M059J (cell line): ENCODE data around the gene NAXD. TPM values are rescaled to one million over a fixed set of nuclear protein-coding genes. Genes with fewer than 3 reads are reported as not detected.
A peak's percentile ranks its signal among the peaks of the same experiment; 100 is the strongest.
"Not testable (repeated sequence)": the region's sequence is repeated elsewhere in the genome, so short reads cannot be mapped to it uniquely, and the experiment has no call there.

Source experiments
- DNase-seq: peaks from one replicate; pipeline ENCODE4 v3.0.0-alpha.2; 2012; ENCODE audit warnings: low read depth
- total RNA-seq: library from RNA; depleted of rRNA; stranded (reverse); fragments of >200 nt; shearing (Covaris generic); gene quantifications from 2 replicates; pipeline ENCODE4 v1.2.3, GENCODE V29; 2014

The NAXD gene
- total RNA-seq, 1 experiment from 2014 or later, result 22.2 TPM

DNA sequence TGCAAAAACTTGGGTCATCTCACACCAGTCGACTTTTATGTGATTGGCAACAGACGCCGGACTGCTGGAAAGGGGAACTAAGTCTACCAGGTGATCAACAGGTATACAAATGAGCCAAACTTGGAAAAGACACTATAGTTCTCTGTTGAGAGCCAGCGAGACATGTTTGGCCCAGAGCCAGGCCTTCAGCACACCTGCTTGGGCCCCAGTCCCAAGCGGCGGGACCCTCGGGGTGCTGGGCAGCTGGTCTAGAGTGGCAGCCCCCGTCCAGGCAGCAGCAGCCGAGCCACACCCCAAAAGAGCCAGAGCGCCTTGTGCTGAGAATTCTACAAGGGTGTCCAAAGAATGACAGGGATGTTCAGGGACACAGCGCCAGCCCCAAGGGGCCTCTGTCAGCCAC, 28.0 kb downstream of the NAXD start:
- no peak for DNase-seq

GRCh38 chr13:110643768-110644421, 28.6 kb downstream of the NAXD start:
- no peak for DNase-seq

DNA sequence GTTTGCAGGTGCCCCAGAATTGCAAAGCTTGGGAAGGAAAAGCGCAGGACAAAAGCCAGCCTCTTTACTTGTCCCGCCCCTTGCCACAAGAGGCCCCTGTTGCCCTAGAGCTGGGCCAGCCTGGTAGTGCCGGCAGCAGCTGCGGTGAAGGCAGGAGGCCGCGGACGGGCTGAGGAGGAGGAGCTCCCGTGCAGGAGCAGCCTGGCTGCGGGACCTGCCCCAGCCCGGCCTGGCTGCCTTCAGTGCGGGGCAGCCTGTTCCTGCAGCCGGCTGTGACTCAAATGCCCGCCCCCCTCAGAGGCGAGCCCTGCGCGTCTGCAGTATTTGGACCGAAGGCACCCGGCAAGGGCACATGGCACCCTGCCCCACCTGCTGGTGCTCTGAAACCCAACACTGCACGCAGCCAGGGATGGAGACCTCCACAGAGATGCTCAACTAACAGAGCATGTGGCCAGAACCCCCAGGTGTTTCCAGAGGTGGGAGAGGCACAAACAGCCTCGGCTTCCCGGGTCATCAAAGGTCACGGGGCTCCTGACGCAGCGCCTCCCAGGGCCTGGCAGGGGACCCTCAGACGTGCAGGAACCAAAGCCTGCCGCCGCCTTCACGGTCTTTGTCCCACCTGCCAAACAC, 29.7 kb downstream of the NAXD start:
- peak; percentile 22 for DNase-seq

DNA sequence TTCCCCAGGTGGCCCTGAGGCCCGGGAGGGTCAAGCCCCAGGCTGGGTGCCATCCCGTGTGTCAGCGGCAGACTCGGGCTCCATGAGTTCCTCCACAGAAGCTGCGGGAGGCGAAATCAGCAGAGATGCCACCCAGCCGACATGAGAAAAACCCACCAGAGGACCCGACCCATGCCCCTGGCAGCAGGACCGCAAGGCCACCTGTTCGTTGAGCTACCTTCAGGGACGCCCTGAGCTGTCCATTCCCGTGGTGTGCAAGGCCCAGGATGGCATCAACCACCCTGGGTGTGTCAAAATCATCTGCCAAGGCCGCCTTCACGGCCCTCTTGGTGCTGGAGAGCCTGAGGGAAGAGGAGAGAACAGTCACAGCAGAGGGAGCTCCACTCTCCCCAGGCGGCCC, 30.4 kb downstream of the NAXD start:
- DNase-seq, result no peak

DNA sequence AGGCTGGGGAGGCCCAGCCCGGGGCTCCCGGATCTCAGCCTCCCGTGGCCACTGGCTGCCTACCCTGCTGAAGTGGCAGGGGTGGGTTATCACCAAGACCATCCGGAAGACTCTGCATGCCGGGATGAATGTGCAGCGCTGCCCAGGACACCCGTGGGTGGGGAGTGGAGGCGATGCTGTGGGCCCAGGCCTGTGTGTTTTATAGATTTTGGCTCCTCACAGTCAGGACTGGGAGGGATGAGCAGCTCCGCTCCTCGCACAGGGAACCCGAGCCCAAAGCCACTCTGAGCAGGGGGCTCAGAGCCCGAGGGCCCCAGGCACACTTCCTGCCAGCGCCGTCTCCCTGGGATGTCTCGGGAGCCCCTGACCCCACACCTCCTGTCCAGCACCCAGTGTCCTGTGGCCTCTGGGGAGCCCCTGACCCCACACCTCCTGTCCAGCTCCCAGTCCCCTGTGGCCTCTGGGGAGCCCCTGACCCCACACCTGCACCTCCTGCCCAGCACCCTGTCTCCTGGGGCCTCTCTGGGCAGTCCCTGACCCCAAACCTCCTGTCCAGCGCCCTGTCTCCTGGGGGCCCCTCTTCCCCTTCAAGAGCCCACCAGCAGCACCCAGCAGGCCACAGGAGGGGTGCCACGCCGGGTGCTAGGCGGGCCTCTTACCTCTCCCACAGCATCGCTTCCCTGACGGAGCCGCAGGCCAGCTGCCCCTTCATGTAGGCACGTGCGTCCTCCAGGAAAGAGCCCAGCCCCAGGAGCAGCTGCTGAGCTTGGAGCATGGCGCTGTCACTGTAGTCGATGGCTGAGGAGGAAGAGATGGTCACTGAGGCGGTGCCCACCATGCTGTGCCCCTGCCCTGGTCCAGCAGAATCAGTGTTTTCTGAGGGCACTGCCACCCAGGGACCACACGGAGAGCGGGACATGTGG, 31.4 kb downstream of the NAXD start:
- DNase-seq, result no peak

GRCh38 chr13:110647365-110647737, 32.0 kb downstream of the NAXD start:
- no peak for DNase-seq

- DNase-seq, result no peak
Measured at GRCh38 chr13:110648146-110648819, 32.9 kb downstream of the NAXD start.

DNA sequence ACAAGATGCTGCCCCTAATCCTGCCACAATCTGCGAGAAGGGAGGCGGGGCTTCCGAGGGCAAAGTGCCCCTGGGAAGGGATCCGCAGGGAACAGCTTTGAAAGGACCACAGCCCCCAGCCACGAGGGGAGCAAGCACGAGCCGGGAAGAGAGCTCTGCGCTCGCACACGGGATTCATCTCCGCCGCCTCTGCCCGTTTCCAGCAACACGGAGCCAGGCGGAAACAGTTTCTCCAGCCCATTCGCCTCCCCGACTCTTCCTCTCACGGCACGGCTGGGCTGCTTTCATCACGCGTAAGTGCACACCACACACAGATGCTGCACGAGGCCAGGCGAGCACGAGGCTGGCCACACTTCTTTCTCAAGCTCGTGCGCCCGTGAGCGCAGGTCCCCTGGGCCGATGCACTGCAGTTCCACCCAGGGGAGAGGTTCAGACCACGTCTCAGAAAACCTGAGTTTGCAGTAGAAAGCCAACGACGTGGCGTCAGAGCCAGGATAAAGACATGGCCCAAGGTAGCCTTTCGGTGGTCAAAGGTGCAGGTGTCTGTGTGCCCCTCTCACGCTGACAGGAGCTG, 33.6 kb downstream of the NAXD start:
- DNase-seq, result no peak

- no peak for DNase-seq
Measured at GRCh38 chr13:110649551-110649950, 34.2 kb downstream of the NAXD start.

- no peak for DNase-seq
Measured at GRCh38 chr13:110650436-110650835, 35.1 kb downstream of the NAXD start.

DNA sequence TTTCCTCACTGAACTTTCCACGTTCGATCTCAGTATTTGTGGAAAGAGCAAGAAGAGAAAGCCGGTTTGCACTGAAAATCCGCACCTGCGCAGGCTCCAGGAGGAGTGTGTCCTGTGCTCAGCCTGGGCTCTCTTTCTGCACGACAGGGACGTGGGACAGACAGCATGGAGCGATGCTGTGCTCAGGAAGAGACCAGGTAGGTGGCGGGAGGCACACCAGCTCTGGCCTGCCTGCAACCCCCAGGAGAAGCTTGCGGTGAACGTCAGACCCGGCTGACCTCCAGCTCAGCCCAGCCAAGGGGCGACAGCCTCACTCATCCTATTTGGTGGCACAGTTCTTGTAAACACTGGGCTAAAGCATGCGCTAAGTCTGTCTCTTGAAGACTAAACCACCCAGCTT, 35.9 kb downstream of the NAXD start:
- DNase-seq, result no peak

DNA sequence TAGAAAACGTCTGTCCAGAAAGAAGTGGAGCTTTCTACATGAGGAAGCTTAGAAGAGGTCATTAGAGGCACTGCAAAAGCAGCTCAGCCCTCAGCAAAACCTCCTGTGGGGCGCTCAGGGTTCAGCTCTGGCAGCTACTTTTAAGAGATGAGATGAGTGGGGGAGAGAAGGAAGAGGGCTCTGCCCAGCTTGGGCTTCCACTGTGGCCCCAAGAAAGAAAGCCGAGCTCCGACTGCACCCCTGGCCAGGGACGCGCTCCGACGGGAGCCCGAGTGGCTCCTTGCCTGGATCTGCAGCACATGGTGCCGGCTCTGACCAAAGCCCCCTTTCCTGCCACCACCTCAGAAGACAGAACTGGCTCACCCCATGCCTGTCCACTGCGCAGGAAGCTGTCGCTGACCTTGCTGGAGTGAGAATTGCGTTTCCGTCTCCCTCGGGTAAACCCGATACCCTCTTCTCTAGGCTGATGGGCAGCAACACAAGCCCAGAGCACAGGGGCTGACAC, 36.4 kb downstream of the NAXD start:
- DNase-seq, result no peak

DNA sequence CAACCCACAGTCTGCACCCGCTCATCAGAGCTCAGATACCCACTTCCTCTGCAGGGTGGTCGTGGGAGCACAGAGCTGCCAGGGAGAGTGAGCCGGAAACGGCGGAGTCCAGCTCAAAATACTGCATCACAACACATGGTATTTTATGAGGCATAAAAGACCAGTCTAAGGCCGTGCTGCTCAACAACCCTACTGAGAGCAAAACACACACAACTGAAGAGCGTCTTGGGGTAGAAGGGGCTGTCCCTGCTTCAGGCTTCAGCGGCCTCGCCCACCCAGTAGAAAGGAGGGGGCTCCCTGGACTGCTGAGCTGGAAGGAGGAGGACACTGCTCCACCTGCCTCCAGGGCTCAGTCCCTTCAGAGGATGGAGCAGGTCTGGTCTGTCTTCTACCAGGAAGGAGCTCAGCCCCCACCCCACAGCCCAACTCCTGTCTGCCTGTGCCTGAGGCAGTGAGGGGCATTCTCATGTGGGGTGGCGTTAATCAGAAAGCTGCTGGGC, 36.9 kb downstream of the NAXD start:
- no peak for DNase-seq

GRCh38 chr13:110652764-110653163, 37.4 kb downstream of the NAXD start:
- DNase-seq, result no peak

- DNase-seq, result no peak
Measured at GRCh38 chr13:110653271-110653670, 37.9 kb downstream of the NAXD start.

- DNase-seq, result no peak
Measured at GRCh38 chr13:110653851-110654250, 38.5 kb downstream of the NAXD start.

DNA sequence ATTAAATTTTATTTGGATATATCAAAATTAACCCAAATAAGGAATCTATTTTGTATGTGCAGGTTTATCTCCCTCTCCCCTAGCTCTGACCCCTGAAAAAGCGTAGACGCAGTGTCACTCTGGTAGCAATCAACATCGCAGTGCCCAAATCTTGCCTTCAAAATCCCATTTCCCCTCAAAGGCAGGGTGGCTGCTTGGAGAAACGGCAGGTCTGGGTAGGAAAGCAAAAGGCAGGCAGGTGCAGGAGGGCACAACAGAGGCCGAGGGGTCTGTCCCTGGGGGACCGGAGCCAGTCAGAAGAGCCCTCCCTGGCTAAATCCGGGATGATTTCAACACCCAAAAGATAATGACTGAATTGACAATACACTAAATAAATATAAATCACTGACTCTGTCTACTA, 41.9 kb downstream of the NAXD start:
- no peak for DNase-seq

GRCh38 chr13:110658218-110658911, 43.0 kb downstream of the NAXD start:
- not testable (repeated sequence) for DNase-seq

GRCh38 chr13:110661256-110661655, 45.9 kb downstream of the NAXD start:
- DNase-seq, result no peak

DNA sequence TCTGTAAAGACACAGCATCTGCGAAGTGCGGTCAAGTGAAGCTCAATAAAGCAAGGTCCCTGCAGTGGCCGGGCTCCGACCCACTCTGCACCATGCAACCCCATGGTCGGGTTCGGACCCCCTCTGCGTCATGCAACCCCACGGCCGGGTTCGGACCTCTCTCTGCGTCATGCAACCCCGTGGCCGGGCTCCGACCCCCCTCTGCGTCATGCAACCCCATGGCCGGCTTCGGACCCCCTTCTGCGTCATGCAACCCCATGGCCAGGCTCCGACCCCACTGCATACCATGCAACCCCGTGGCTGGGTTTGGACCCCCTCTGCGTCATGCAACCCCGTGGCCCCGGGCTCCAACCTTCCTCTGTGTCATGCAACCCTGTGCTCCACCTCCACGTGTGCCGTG, 46.7 kb downstream of the NAXD start:
- no peak for DNase-seq
